Measurements from ENCODE around the gene TRIM67. TPM values are rescaled to one million over a fixed set of nuclear protein-coding genes. Genes with fewer than 3 reads are reported as not detected.

The TRIM67 gene
- total and polyA plus RNA-seq, 9 of the 15 experiments (the other 6 are each of a cell fraction or from before 2014, with no cell fraction given): 0.04 to 0.60 (median 0.31) TPM

DNA sequence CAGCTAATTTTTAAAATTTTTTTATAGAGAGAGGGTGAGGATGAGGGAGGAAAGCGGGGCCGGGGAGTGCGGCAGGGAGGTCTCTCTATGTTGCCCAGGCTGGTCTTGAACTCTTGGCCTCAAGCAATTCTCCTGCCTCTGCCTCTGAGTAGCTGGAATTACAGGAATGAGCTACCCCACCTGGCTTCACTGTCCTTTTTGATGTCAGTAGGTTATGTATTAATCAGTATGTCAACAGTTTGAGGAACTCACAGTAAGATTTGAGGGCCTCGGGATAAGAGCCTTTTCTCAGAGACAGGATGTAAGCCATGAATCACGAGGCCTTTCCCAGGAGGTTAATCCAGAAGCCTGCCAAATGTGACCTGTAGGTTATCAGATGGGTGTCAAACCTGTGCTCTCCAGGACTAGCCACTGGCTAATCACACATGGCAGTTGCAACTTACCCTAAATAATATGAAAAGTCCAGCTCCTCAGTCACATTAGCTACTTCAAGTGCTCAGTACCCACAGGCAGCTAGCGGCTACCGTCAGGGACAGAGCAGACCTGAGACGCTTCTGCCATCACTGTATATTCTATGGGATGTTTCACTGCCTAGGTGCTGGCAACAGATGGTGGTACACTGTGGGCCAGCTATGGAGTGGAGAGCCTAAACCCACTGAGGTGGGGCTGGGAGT is 33.1 kb downstream of the TRIM67 start (continued):
- TF ChIP-seq, protein P1, sequence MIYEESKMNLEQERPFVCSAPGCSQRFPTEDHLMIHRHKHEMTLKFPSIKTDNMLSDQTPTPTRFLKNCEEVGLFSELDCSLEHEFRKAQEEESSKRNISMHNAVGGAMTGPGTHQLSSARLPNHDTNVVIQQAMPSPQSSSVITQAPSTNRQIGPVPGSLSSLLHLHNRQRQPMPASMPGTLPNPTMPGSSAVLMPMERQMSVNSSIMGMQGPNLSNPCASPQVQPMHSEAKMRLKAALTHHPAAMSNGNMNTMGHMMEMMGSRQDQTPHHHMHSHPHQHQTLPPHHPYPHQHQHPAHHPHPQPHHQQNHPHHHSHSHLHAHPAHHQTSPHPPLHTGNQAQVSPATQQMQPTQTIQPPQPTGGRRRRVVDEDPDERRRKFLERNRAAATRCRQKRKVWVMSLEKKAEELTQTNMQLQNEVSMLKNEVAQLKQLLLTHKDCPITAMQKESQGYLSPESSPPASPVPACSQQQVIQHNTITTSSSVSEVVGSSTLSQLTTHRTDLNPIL (CRISPR knock-in tag; IDR thresholded peaks at IDR 0.05): no peak
- no peak for TF ChIP-seq MNT (conservative IDR thresholded peaks at IDR 0.05)
- 0 out of 2 replicates have a peak, but pooled peaks have one; percentile 23 for TF ChIP-seq KLF6 (CRISPR knock-in tag; IDR thresholded peaks at IDR 0.05; ENCODE audit: borderline replicate concordance)
- no peak for TF ChIP-seq ZNF347 (CRISPR knock-in tag; IDR thresholded peaks at IDR 0.05; ENCODE audit: low read depth)
- TF ChIP-seq GATA2 (CRISPR knock-in tag; IDR thresholded peaks at IDR 0.05): no peak
- no peak for TF ChIP-seq DNMT1 (IDR thresholded peaks at IDR 0.05)
- no peak for TF ChIP-seq HDGF (IDR thresholded peaks at IDR 0.05)
- no peak for TF ChIP-seq XRCC3 (IDR thresholded peaks at IDR 0.05)
- no peak for TF ChIP-seq POLR3G (IDR thresholded peaks at IDR 0.05; ENCODE audit: extremely low read depth, insufficient read length, insufficient replicate concordance)
- peak; percentile 51; the same call in 1 of the 2 replicates for TF ChIP-seq DMBX1 (CRISPR knock-in tag; IDR thresholded peaks at IDR 0.05; ENCODE audit: borderline replicate concordance)
- TF ChIP-seq ZNF134 (CRISPR knock-in tag; conservative IDR thresholded peaks at IDR 0.05): no peak
- TF ChIP-seq SMARCC2 (IDR thresholded peaks at IDR 0.05; ENCODE audit: low read depth): no peak
- TF ChIP-seq, protein P2, sequence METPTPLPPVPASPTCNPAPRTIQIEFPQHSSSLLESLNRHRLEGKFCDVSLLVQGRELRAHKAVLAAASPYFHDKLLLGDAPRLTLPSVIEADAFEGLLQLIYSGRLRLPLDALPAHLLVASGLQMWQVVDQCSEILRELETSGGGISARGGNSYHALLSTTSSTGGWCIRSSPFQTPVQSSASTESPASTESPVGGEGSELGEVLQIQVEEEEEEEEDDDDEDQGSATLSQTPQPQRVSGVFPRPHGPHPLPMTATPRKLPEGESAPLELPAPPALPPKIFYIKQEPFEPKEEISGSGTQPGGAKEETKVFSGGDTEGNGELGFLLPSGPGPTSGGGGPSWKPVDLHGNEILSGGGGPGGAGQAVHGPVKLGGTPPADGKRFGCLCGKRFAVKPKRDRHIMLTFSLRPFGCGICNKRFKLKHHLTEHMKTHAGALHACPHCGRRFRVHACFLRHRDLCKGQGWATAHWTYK (CRISPR knock-in tag; IDR thresholded peaks at IDR 0.05): no peak
- no peak for TF ChIP-seq ZNF197 (CRISPR knock-in tag; IDR thresholded peaks at IDR 0.05; ENCODE audit: low read depth)
- no peak for TF ChIP-seq MBD2 (IDR thresholded peaks at IDR 0.05; ENCODE audit: borderline replicate concordance, low read depth)
- TF ChIP-seq, protein P3, sequence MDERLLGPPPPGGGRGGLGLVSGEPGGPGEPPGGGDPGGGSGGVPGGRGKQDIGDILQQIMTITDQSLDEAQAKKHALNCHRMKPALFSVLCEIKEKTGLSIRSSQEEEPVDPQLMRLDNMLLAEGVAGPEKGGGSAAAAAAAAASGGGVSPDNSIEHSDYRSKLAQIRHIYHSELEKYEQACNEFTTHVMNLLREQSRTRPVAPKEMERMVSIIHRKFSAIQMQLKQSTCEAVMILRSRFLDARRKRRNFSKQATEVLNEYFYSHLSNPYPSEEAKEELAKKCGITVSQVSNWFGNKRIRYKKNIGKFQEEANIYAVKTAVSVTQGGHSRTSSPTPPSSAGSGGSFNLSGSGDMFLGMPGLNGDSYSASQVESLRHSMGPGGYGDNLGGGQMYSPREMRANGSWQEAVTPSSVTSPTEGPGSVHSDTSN (CRISPR knock-in tag; IDR thresholded peaks at IDR 0.05; ENCODE audit: low read depth): no peak
- TF ChIP-seq, protein P3 (tag; conservative IDR thresholded peaks at IDR 0.05; ENCODE audit: low read depth): 0 out of 2 replicates have a peak, but pooled peaks have one; percentile 41
- TF ChIP-seq ZNF583 (CRISPR knock-in tag; IDR thresholded peaks at IDR 0.05): 0 out of 2 replicates have a peak, but pooled peaks have one; percentile 34

All from K562 (cell line).